HepG2 (cell line): ENCODE results near the gene RPS6KL1. TPM values are rescaled to one million over a fixed set of nuclear protein-coding genes. Genes with fewer than 3 reads are reported as not detected.
A peak's percentile ranks its signal among the peaks of the same experiment; 100 is the strongest.

ENCODE experiments used
- ATRX ChIP-seq: sonication (generic); formaldehyde crosslinking; IDR thresholded peaks from 2 replicates; pipeline ENCODE4 v1.4.0; 2020; ENCODE audit warnings: missing genetic modification reagents, borderline replicate concordance
- FLYWCH1 ChIP-seq: sonication (generic); formaldehyde crosslinking; IDR thresholded peaks from 2 replicates; pipeline ENCODE4 v1.8.1; 2023; ENCODE audit warnings: mild to moderate bottlenecking, missing genetic modification reagents
- GABPB1 ChIP-seq: IDR thresholded peaks from 2 replicates; pipeline ENCODE4 v1.6.1; 2016; ENCODE audit warnings: mild to moderate bottlenecking, missing genetic modification reagents, moderate library complexity, missing compliant biosample characterization
- HOMEZ ChIP-seq: IDR thresholded peaks from 2 replicates; pipeline ENCODE4 v1.6.1; 2016; ENCODE audit warnings: low read depth
- IRF9 ChIP-seq: sonication (generic); formaldehyde crosslinking; IDR thresholded peaks from 2 replicates; pipeline ENCODE4 v1.8.0; 2022; ENCODE audit warnings: missing genetic modification reagents, mild to moderate bottlenecking, borderline replicate concordance
- LCORL ChIP-seq, 2 experiments: fragments of 450-650 bp in 1 of 2; sonication (generic) in 1 of 2; formaldehyde crosslinking in 1 of 2; IDR thresholded peaks; 2 replicates each; pipeline versions ENCODE4 v1.5.0 to v1.6.1; 2017 to 2020; ENCODE audit warnings: antibody characterized with exemption in 1 of 2, missing genetic modification reagents in 1 of 2
- MED13 ChIP-seq: sonication (generic); formaldehyde crosslinking; IDR thresholded peaks from 2 replicates; pipeline ENCODE4 v1.5.0; 2020; ENCODE audit warnings: missing genetic modification reagents
- MXI1 ChIP-seq: IDR thresholded peaks from 3 replicates; pipeline ENCODE4 v1.6.1; 2012; ENCODE audit warnings: low read depth, low read length, inconsistent platforms, borderline replicate concordance
- NR2C2 ChIP-seq: sonication (generic); formaldehyde crosslinking; IDR thresholded peaks from 2 replicates; pipeline ENCODE4 v1.4.0; 2020; ENCODE audit warnings: missing genetic modification reagents, mild to moderate bottlenecking, moderate library complexity, borderline replicate concordance
- POLR2AphosphoS5 ChIP-seq: IDR thresholded peaks from 2 replicates; pipeline ENCODE4 v1.6.1; 2012; ENCODE audit warnings: low read depth, low read length
- TFAP4 ChIP-seq: sonication (generic); IDR thresholded peaks from 2 replicates; pipeline ENCODE4 v1.6.1; 2016; ENCODE audit warnings: low read depth, borderline replicate concordance
- TFE3 ChIP-seq: IDR thresholded peaks from 2 replicates; pipeline ENCODE4 v1.6.1; 2016
- TRAFD1 ChIP-seq: sonication (generic); formaldehyde crosslinking; IDR thresholded peaks from 2 replicates; pipeline ENCODE4 v1.5.1; 2020; ENCODE audit warnings: missing genetic modification reagents, mild to moderate bottlenecking, borderline replicate concordance
- ZBTB8A ChIP-seq: sonication (generic); formaldehyde crosslinking; IDR thresholded peaks from 2 replicates; pipeline ENCODE4 v1.4.0; 2020; ENCODE audit warnings: mild to moderate bottlenecking, low read depth, missing genetic modification reagents, borderline replicate concordance
- ZEB1 ChIP-seq: IDR thresholded peaks from 2 replicates; pipeline ENCODE4 v1.6.1; 2012; ENCODE audit warnings: mild to moderate bottlenecking, low read depth, inconsistent platforms; ENCODE audit not compliant: insufficient replicate concordance
- ZNF292 ChIP-seq: sonication (generic); formaldehyde crosslinking; IDR thresholded peaks from 2 replicates; pipeline ENCODE4 v1.8.1; 2022; ENCODE audit warnings: mild to moderate bottlenecking, low read depth, missing genetic modification reagents, borderline replicate concordance
- ZNF296 ChIP-seq: sonication (generic); formaldehyde crosslinking; conservative IDR thresholded peaks from 2 replicates; pipeline ENCODE4 v1.5.0; 2020; ENCODE audit warnings: mild to moderate bottlenecking, missing genetic modification reagents
- ZNF33B ChIP-seq: sonication (generic); formaldehyde crosslinking; IDR thresholded peaks from 2 replicates; pipeline ENCODE4 v1.5.1; 2020; ENCODE audit warnings: mild to moderate bottlenecking, missing genetic modification reagents
- ZNF547 ChIP-seq: sonication (generic); formaldehyde crosslinking; IDR thresholded peaks from 2 replicates; pipeline ENCODE4 v1.5.1; 2020; ENCODE audit warnings: mild to moderate bottlenecking, missing genetic modification reagents
- ZNF558 ChIP-seq: sonication (generic); formaldehyde crosslinking; IDR thresholded peaks from 2 replicates; pipeline ENCODE4 v1.9.0; 2022; ENCODE audit warnings: mild to moderate bottlenecking, missing genetic modification reagents, borderline replicate concordance
- polyA plus RNA-seq, 8 experiments: library from polyadenylated mRNA; depleted of rRNA in 3 of 8; stranded (reverse) in 7 of 8; unstranded in 1 of 8; fragments of >200 nt; fragmentation: Illumina TruSeq in 4 of 8; extraction: Trizol in 4 of 8; gene quantifications; 2 replicates each; pipeline versions ENCODE4 v1.2.1 to v1.2.3, GENCODE V29; 2011 to 2016; ENCODE audit warnings: low read depth in 4 of 8, missing spikeins in 1 of 8, mixed read lengths in 1 of 8; ENCODE audit not compliant: insufficient read depth in 1 of 8
- total RNA-seq, 5 experiments: library from RNA; depleted of rRNA; stranded (reverse); fragments of >200 nt; fragmentation: Illumina TruSeq; extraction: Trizol; gene quantifications; 2 replicates each; pipeline ENCODE4 v1.2.3, GENCODE V29; 2016; ENCODE audit warnings: low read depth in 1 of 5

Gene RPS6KL1
- total and polyA plus RNA-seq, 2 of the 13 experiments (the other 11 are each of a cell fraction or from before 2014, with no cell fraction given): 6.5 to 11.5 TPM

- no peak for TF ChIP-seq TRAFD1
- TF ChIP-seq ZEB1: no peak
- TF ChIP-seq TFAP4: peak; percentile 93; the same call in 1 of the 2 replicates
- no peak for TF ChIP-seq ZNF558 (CRISPR knock-in tag)
- TF ChIP-seq ZNF547 (CRISPR knock-in tag): peak; percentile 11; the same call in 1 of the 2 replicates
- no peak for TF ChIP-seq ZBTB8A (CRISPR knock-in tag)
- TF ChIP-seq IRF9 (CRISPR knock-in tag): 0 out of 2 replicates have a peak, but pooled peaks have one; percentile 58
- TF ChIP-seq FLYWCH1 (CRISPR knock-in tag): no peak
- TF ChIP-seq MED13 (CRISPR knock-in tag): no peak
- no peak; the same call in 2 of the 3 replicates for TF ChIP-seq MXI1
- no peak for TF ChIP-seq HOMEZ (CRISPR knock-in tag)
- no peak for TF ChIP-seq POLR2AphosphoS5
- no peak for TF ChIP-seq ATRX
- TF ChIP-seq ZNF33B (CRISPR knock-in tag): no peak
- TF ChIP-seq ZNF296: peak; percentile 43; the same call in 1 of the 2 replicates
- no peak for TF ChIP-seq LCORL (IDR thresholded peaks at IDR 0.05)
- TF ChIP-seq LCORL (CRISPR knock-in tag; IDR thresholded peaks at IDR 0.05): peak; percentile 1; the same call in 1 of the 2 replicates
- TF ChIP-seq ZNF292 (CRISPR knock-in tag): no peak
- TF ChIP-seq TFE3 (CRISPR knock-in tag): no peak; the same call in 1 of the 2 replicates
- TF ChIP-seq GABPB1 (CRISPR knock-in tag): peak; percentile 85
- peak; percentile 1; the same call in 1 of the 2 replicates for TF ChIP-seq NR2C2 (CRISPR knock-in tag)
Measured at GRCh38 chr14:74951443-74952179, 28.6 kb upstream of the RPS6KL1 start (continued).
